HCT116 (cell line): ENCODE data around the gene C2CD2. TPM values are rescaled to one million over a fixed set of nuclear protein-coding genes. Genes with fewer than 3 reads are reported as not detected.
"Not testable (repeated sequence)": the region's sequence is repeated elsewhere in the genome, so short reads cannot be mapped to it uniquely, and the experiment has no call there.

Source experiments
- ATAC-seq: fragments of 200-7000 bp; cut with Tn5 transposase; 2 replicates; pipeline ENCODE4 v1.9.1; 2020; ENCODE audit warnings: mild to moderate bottlenecking, moderate library complexity
- BruUV-seq: library from RNA; stranded (reverse); fragments of 400-500 nt; replicated peaks from 2 replicates; lab custom pipeline; 2021; lab: Mats Ljungman, UMichigan
- CTCF ChIA-PET: fragments of 300-600 bp; sonication (Branson Sonifier 250); formaldehyde crosslinking; loops from one replicate; lab custom pipeline; 2021; ENCODE audit warnings: antibody characterized with exemption; lab: Charles Lee
- POLR2A ChIA-PET: fragments of 300-600, 350-600 bp; sonication (Branson Sonifier 250); formaldehyde crosslinking; loops from one replicate; lab custom pipeline; 2021; ENCODE audit warnings: antibody characterized with exemption; lab: Charles Lee
- RAD21 ChIA-PET, 2 experiments: fragments of 300-600 bp; sonication (Branson Sonifier 250); formaldehyde crosslinking; loops; one replicate each; lab custom pipeline; 2023; ENCODE audit warnings: low total read pairs in 2 of 2; ENCODE audit not compliant: uncharacterized antibody in 2 of 2, unreplicated experiment in 2 of 2, low non-redundant PET in 1 of 2; lab: Charles Lee
- DNase-seq: peaks from one replicate; pipeline ENCODE4 v3.0.0-alpha.2; 2010; ENCODE audit warnings: low read depth, low spot score
- H2AFZ ChIP-seq: fragments of 200-600 bp; shearing (Covaris generic), sonication (generic); 2 replicates; pipeline ENCODE4 v1.6.1; 2017; ENCODE audit warnings: low read depth, mixed run types, mixed read lengths, antibody characterized with exemption, low read length; ENCODE audit not compliant: poor library complexity, severe bottlenecking
- H3K27ac ChIP-seq: 2 replicates; pipeline ENCODE4 v1.5.1; 2012; ENCODE audit warnings: low read depth, low read length
- H3K27me3 ChIP-seq: fragments of 200-600 bp; sonication (generic); 2 replicates; pipeline ENCODE4 v1.6.1; 2016; ENCODE audit warnings: mixed run types, low read length, mixed read lengths; ENCODE audit not compliant: insufficient read depth
- H3K36me3 ChIP-seq, 2 experiments: fragments of 200-500 bp in 1 of 2; fragments of 200-600 bp in 1 of 2; sonication (Bioruptor generic) in 1 of 2; sonication (generic) in 1 of 2; 2 replicates each; pipeline versions ENCODE4 v1.5.1 to v1.6.1; 2014 to 2016; ENCODE audit warnings: low read length in 2 of 2, inconsistent platforms in 1 of 2, mixed read lengths in 1 of 2, mixed run types in 1 of 2; ENCODE audit not compliant: insufficient read depth in 2 of 2, control insufficient read depth in 1 of 2
- H3K4me1 ChIP-seq, 2 experiments: fragments of 200-600 bp in 1 of 2; sonication (generic) in 1 of 2; 2 replicates each; pipeline versions ENCODE4 v1.5.1 to v1.6.1; 2012 to 2017; ENCODE audit warnings: low read length in 2 of 2, inconsistent platforms in 1 of 2, mild to moderate bottlenecking in 1 of 2, mixed read lengths in 1 of 2, mixed run types in 1 of 2, moderate library complexity in 1 of 2; ENCODE audit not compliant: insufficient read depth in 2 of 2, control insufficient read depth in 1 of 2
- H3K4me2 ChIP-seq: fragments of 200-600 bp; sonication (generic); 2 replicates; pipeline ENCODE4 v1.6.1; 2017; ENCODE audit warnings: mixed run types, low read length, mixed read lengths
- H3K4me3 ChIP-seq, 2 experiments: fragments of 200-600 bp in 1 of 2; sonication (generic) in 1 of 2; replicated peaks in 1 of 2; 2 replicates each; pipeline ENCODE4 v1.5.1; 2011 to 2016; ENCODE audit warnings: low read length in 2 of 2, control low read depth in 1 of 2, low read depth in 1 of 2, mild to moderate bottlenecking in 1 of 2, mixed read lengths in 1 of 2, mixed run types in 1 of 2
- H3K79me2 ChIP-seq: fragments of 200-600 bp; sonication (generic); 2 replicates; pipeline ENCODE4 v1.6.1; 2017; ENCODE audit warnings: mild to moderate bottlenecking, mixed run types, low read length, moderate library complexity, mixed read lengths; ENCODE audit not compliant: insufficient read depth
- H3K9ac ChIP-seq: fragments of 200-600 bp; sonication (generic); 2 replicates; pipeline ENCODE4 v1.6.1; 2016; ENCODE audit warnings: low read length, mixed read lengths
- H3K9me2 ChIP-seq: fragments of 200-600 bp; sonication (generic), shearing (Covaris generic); 2 replicates; pipeline ENCODE4 v1.6.1; 2017; ENCODE audit warnings: mixed run types, mild to moderate bottlenecking, moderate library complexity; ENCODE audit not compliant: insufficient read depth
- H3K9me3 ChIP-seq, 2 experiments: fragments of 200-500 bp in 1 of 2; fragments of 200-600 bp in 1 of 2; sonication (Bioruptor generic) in 1 of 2; sonication (generic) in 1 of 2; 2 replicates each; pipeline ENCODE4 v1.6.1; 2014 to 2017; ENCODE audit warnings: low read length in 2 of 2, mixed read lengths in 2 of 2, inconsistent platforms in 1 of 2, low read depth in 1 of 2, mild to moderate bottlenecking in 1 of 2, mixed run types in 1 of 2, moderate library complexity in 1 of 2; ENCODE audit not compliant: control insufficient read depth in 1 of 2, insufficient read depth in 1 of 2
- H4K20me1 ChIP-seq: fragments of 200-600 bp; sonication (generic), shearing (Covaris generic); 2 replicates; pipeline ENCODE4 v1.6.1; 2017; ENCODE audit warnings: mixed run types, mild to moderate bottlenecking, moderate library complexity; ENCODE audit not compliant: insufficient read depth
- EGR1 ChIP-seq: IDR thresholded peaks from 2 replicates; pipeline ENCODE4 v1.6.1; 2012; ENCODE audit warnings: low read depth
- EZH2 ChIP-seq: fragments of 200-600 bp; sonication (generic); IDR thresholded peaks from 2 replicates; pipeline ENCODE4 v1.6.1; 2017; ENCODE audit warnings: antibody characterized with exemption, mixed run types
- JUND ChIP-seq: IDR thresholded peaks from 2 replicates; pipeline ENCODE4 v1.6.1; 2012
- RAD21 ChIP-seq: IDR thresholded peaks from 2 replicates; pipeline ENCODE4 v1.6.1; 2012; ENCODE audit warnings: low read depth, mild to moderate bottlenecking
- SIN3A ChIP-seq: IDR thresholded peaks from 2 replicates; pipeline ENCODE4 v1.6.1; 2012; ENCODE audit warnings: low read depth
- TCF7L2 ChIP-seq: IDR thresholded peaks from 2 replicates; pipeline ENCODE4 v1.7.0; 2011; ENCODE audit warnings: borderline replicate concordance, inconsistent platforms; ENCODE audit not compliant: insufficient read depth, insufficient read length; ENCODE audit errors: extremely low read depth
- YY1 ChIP-seq: IDR thresholded peaks from 2 replicates; pipeline ENCODE4 v1.6.1; 2011; ENCODE audit warnings: low read length, low read depth, moderate library complexity, mild to moderate bottlenecking; ENCODE audit not compliant: insufficient replicate concordance; ENCODE audit errors: extremely low read depth
- ZFX ChIP-seq: fragments of 450-650 bp; IDR thresholded peaks from 2 replicates; pipeline ENCODE4 v1.6.1; 2017
- ZNF274 ChIP-seq: fragments of 200-500 bp; sonication (Bioruptor generic); IDR thresholded peaks from 2 replicates; pipeline ENCODE4 v1.6.1; 2014; ENCODE audit warnings: mild to moderate bottlenecking, low read depth, low read length, inconsistent platforms
- intact Hi-C: fragments of 100-400 bp; cut with micrococcal nuclease; formaldehyde crosslinking; loops from 2 replicates; pipeline ENCODE4 v1.10.0; 2022
- total RNA-seq: library from RNA; stranded (reverse); gene quantifications from one replicate; pipeline ENCODE4 v1.2.1, GENCODE V29; 2021; ENCODE audit not compliant: unreplicated experiment
- TF ChIP-seq, protein P1 (sequence below): IDR thresholded peaks from 2 replicates; pipeline ENCODE4 v1.6.1; 2011; ENCODE audit warnings: mild to moderate bottlenecking, low read length, moderate library complexity; ENCODE audit not compliant: insufficient replicate concordance; ENCODE audit errors: extremely low read depth

Gene C2CD2
- total RNA-seq, 1 experiment from 2014 or later: 22.0 TPM

DNA sequence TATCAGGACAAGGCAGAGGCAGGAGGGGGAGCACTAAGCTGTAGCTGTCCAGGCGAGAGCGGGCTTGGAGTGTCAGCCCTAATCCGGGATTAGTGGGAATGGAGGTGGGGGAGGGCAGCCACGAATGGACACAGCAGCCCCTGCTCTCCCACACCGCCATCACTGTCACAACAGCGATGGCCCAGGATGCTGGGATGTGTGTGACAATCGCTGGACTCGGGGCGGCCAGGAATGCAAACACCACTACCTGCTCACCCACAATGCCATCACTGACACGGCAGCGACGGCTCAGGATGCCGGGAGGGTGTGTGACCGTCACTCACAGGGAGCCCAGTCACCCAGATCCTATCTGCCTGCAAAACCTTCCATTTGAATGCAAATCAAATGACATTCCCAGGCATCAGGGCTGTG lies 2.9 kb downstream of the C2CD2 start:
- no peak for TF ChIP-seq EZH2
- TF ChIP-seq SIN3A: no peak
- no peak for TF ChIP-seq TCF7L2
- TF ChIP-seq ZNF274: no peak
- TF ChIP-seq YY1: no peak
- no peak for TF ChIP-seq JUND
- TF ChIP-seq ZFX: no peak
- no peak for TF ChIP-seq EGR1
- no peak for TF ChIP-seq RAD21
- TF ChIP-seq, protein P1, sequence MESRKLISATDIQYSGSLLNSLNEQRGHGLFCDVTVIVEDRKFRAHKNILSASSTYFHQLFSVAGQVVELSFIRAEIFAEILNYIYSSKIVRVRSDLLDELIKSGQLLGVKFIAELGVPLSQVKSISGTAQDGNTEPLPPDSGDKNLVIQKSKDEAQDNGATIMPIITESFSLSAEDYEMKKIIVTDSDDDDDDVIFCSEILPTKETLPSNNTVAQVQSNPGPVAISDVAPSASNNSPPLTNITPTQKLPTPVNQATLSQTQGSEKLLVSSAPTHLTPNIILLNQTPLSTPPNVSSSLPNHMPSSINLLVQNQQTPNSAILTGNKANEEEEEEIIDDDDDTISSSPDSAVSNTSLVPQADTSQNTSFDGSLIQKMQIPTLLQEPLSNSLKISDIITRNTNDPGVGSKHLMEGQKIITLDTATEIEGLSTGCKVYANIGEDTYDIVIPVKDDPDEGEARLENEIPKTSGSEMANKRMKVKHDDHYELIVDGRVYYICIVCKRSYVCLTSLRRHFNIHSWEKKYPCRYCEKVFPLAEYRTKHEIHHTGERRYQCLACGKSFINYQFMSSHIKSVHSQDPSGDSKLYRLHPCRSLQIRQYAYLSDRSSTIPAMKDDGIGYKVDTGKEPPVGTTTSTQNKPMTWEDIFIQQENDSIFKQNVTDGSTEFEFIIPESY: no peak
- intact Hi-C loops: loop anchor here (5.0 kb wide), 1 partner anchor 74 kb away; the partner anchor contains the start of gene PRDM15
- H3K4me1 ChIP-seq: peaks cover 15 to 26% of the 10 kb centered on the region in 2 experiments
- POLR2A ChIA-PET: no interaction called here
- ATAC-seq: no peak
- CTCF ChIA-PET: no interaction called here
- 0 out of 4 replicates have a peak, but pooled peaks cover 0 to 4% of the 10 kb centered on the region in 2 experiments for H3K36me3 ChIP-seq
- H4K20me1 ChIP-seq: 0 out of 2 replicates have a peak, but pooled peaks cover 4% of the 10 kb centered on the region
- H3K4me3 ChIP-seq: no peak overlapping the region
- no peak overlapping the region for H3K4me2 ChIP-seq
- H3K9me3 ChIP-seq: no peaks in the 10 kb centered on the region
- BruUV-seq: no TSS peak
- no peaks in the 10 kb centered on the region for H3K27me3 ChIP-seq
- RAD21 ChIA-PET: no interaction called here
- H3K27ac ChIP-seq: no peak overlapping the region
- peaks cover 69% of the 10 kb centered on the region for H3K79me2 ChIP-seq
- no peak overlapping the region for H3K9ac ChIP-seq
- DNase-seq: no peak
- H2AFZ ChIP-seq: no peak overlapping the region
- no peaks in the 10 kb centered on the region for H3K9me2 ChIP-seq

DNA sequence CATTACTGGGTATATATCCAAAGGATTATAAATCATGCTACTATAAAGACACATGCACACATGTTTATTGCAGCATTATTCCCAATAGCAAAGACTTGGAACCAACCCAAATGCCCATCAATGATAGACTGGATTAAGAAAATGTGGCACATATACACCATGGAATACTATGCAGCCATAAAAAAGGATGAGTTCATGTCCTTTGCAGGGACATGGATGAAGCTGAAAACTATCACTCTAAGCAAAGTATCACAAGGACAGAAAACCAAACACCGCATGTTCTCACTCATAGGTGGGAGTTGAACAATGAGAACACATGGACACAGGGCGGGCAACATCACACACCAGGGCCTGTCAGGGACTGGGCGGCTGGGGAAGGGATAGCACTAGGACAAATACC lies 4.2 kb downstream of the C2CD2 start:
- H2AFZ ChIP-seq, ATAC-seq, H4K20me1 ChIP-seq, H3K36me3 ChIP-seq, H3K4me2 ChIP-seq, H3K4me3 ChIP-seq, H3K27me3 ChIP-seq, H3K9me2 ChIP-seq, H3K9ac ChIP-seq, CTCF ChIA-PET, DNase-seq, RAD21 ChIA-PET, POLR2A ChIA-PET, H3K9me3 ChIP-seq, H3K27ac ChIP-seq, BruUV-seq: not testable (repeated sequence)
- Histone ChIP-seq H3K4me1 (peaks cover 15 to 21% of the 10 kb centered on the region in 2 experiments), H3K79me2 (peaks cover 82% of the 10 kb centered on the region)
- intact Hi-C loops: loop anchor here (5.0 kb wide), 1 partner anchor 72 kb away; the partner anchor contains the start of gene PRDM15
